Activated CD8-positive, alpha-beta T cell treated with anti-CD3 and anti-CD28 coated beads, Interleukin-2, amount 10 ng/mL, durations not matched to agents 7 days and 5 days (primary cell): ENCODE results near the gene WTAP. TPM values are rescaled to one million over a fixed set of nuclear protein-coding genes. Genes with fewer than 3 reads are reported as not detected.
A peak's percentile ranks its signal among the peaks of the same experiment; 100 is the strongest.
"Not testable (repeated sequence)": the region's sequence is repeated elsewhere in the genome, so short reads cannot be mapped to it uniquely, and the experiment has no call there.

Experiments
- ATAC-seq: fragments of 150-1000 bp; cut with Tn5 transposase; one replicate; pipeline ENCODE4 v1.10.0; 2021; ENCODE audit warnings: moderate library complexity
- CTCF ChIA-PET: fragments of 350-600 bp; sonication (Branson Sonifier 250); formaldehyde crosslinking; loops from one replicate; lab custom pipeline; 2021; ENCODE audit warnings: antibody characterized with exemption; lab: Charles Lee
- POLR2A ChIA-PET: fragments of 350-600 bp; sonication (Branson Sonifier 250); formaldehyde crosslinking; loops from one replicate; lab custom pipeline; 2021; ENCODE audit warnings: antibody characterized with exemption; lab: Charles Lee
- DNase-seq: peaks from one replicate; pipeline ENCODE4 v3.0.0-alpha.2; 2020
- H3K27ac Mint-ChIP-seq: one replicate; pipeline ENCODE4 v1.8.0; 2021; ENCODE audit warnings: mild to moderate bottlenecking, mixed read lengths
- H3K27me3 Mint-ChIP-seq: one replicate; pipeline ENCODE4 v1.8.0; 2021; ENCODE audit warnings: low read depth, mixed read lengths
- H3K36me3 Mint-ChIP-seq: one replicate; pipeline ENCODE4 v1.8.0; 2021; ENCODE audit warnings: low read depth, mixed read lengths
- H3K4me1 Mint-ChIP-seq: one replicate; pipeline ENCODE4 v1.8.0; 2021; ENCODE audit warnings: low read depth, mixed read lengths
- H3K4me3 Mint-ChIP-seq: one replicate; pipeline ENCODE4 v1.8.0; 2021; ENCODE audit warnings: mild to moderate bottlenecking, mixed read lengths
- H3K9me3 Mint-ChIP-seq: one replicate; pipeline ENCODE4 v1.8.0; 2022; ENCODE audit warnings: mixed read lengths; ENCODE audit not compliant: insufficient read depth
- total RNA-seq, 2 experiments: library from RNA; stranded (reverse); gene quantifications; one replicate each; pipeline ENCODE4 v1.2.3, GENCODE V29; 2021

WTAP gene
- total RNA-seq, 2 experiments from 2014 or later, result 111 to 113 TPM

GRCh38 chr6:159686703-159687102 is 40.6 kb upstream of the WTAP start:
- ATAC-seq (no peak), DNase-seq (no peak)
- Mint-ChIP-seq H3K4me1 (peaks cover 29% of the 10 kb centered on the region), H3K36me3 (peaks cover 54% of the 10 kb centered on the region), H3K4me3 (no peak overlapping the region), H3K27me3 (no peaks in the 10 kb centered on the region), H3K27ac (peak overlapping the region; percentile 56), H3K9me3 (no peaks in the 10 kb centered on the region)
- ChIA-PET POLR2A (no interaction called here), CTCF (no interaction called here)

- POLR2A ChIA-PET, result interaction anchor here (0.9 kb wide), 1 partner anchor 103 kb away, joined by 4 read pairs; the partner anchor contains the start of genes MRPL18 and TCP1
- H3K36me3 Mint-ChIP-seq, result peaks cover 57% of the 10 kb centered on the region
Observed at GRCh38 chr6:159687341-159687740, 40.0 kb upstream of the WTAP start.

GRCh38 chr6:159688266-159688905 is 38.9 kb upstream of the WTAP start:
- peaks cover 54% of the 10 kb centered on the region for H3K36me3 Mint-ChIP-seq
- H3K4me3 Mint-ChIP-seq, result no peak overlapping the region
- no peak for DNase-seq
- ChIA-PET CTCF (interaction anchor here (0.6 kb wide), 1 partner anchor 383 kb away, joined by 4 read pairs; no protein-coding TSS in a partner anchor), POLR2A (interaction anchor here (0.6 to 2.3 kb wide), 3 partner anchors 38 to 295 kb away, joined by 3 to 10 read pairs (median 4); partner anchors contain the start of genes MRPL18, TCP1 and WTAP)
- no peaks in the 10 kb centered on the region for H3K27me3 Mint-ChIP-seq
- no peak for ATAC-seq
- no peak overlapping the region for H3K27ac Mint-ChIP-seq
- no peaks in the 10 kb centered on the region for H3K9me3 Mint-ChIP-seq
- H3K4me1 Mint-ChIP-seq, result peaks cover 35% of the 10 kb centered on the region

More at GRCh38 chr6:159687341-159687740, 40.0 kb upstream of the WTAP start:
- ATAC-seq, result no peak
- no peaks in the 10 kb centered on the region for H3K9me3 Mint-ChIP-seq
- CTCF ChIA-PET, result no interaction called here
- H3K4me3 Mint-ChIP-seq, result no peak overlapping the region
- no peaks in the 10 kb centered on the region for H3K27me3 Mint-ChIP-seq
- peaks cover 35% of the 10 kb centered on the region for H3K4me1 Mint-ChIP-seq
- no peak for DNase-seq
- H3K27ac Mint-ChIP-seq, result no peak overlapping the region

GRCh38 chr6:159689001-159689400 is 38.3 kb upstream of the WTAP start:
- no peaks in the 10 kb centered on the region for H3K27me3 Mint-ChIP-seq
- ATAC-seq (no peak), DNase-seq (no peak)
- ChIA-PET POLR2A (interaction anchor here (0.6 to 2.3 kb wide), 2 partner anchors 38 to 294 kb away, joined by 3 to 10 read pairs; partner anchors contain the start of gene WTAP), CTCF (interaction anchor here (0.6 to 3.9 kb wide), 3 partner anchors 39 to 383 kb away, joined by 3 to 33 read pairs (median 4); partner anchors contain the start of gene WTAP)
- H3K4me3 Mint-ChIP-seq, result no peak overlapping the region
- no peaks in the 10 kb centered on the region for H3K9me3 Mint-ChIP-seq
- peaks cover 50% of the 10 kb centered on the region for H3K36me3 Mint-ChIP-seq
- peaks cover 39% of the 10 kb centered on the region for H3K4me1 Mint-ChIP-seq
- H3K27ac Mint-ChIP-seq, result no peak overlapping the region

DNA sequence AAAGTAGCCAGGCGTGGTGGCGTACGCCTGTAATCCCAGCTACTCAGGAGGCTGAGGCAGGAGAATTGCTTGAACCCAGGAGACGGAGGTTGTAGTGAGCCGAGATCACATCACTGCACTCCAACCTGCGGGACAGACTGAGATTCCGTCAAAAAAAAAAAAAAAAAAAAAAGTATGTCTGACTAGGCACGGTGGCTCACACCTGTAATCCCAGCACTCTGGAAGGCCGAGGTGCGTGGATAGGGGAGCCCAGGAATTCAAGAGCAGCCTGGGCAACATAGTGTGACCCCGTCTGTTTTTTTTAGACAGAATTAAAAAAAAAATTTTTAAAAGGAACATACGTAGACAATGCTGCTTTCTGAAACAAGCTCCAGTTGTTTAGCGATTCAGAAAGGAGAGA is 37.2 kb upstream of the WTAP start:
- ChIA-PET POLR2A (interaction anchor here (2.3 kb wide), 1 partner anchor 37 kb away, joined by 10 read pairs; the partner anchor contains the start of gene WTAP), CTCF (interaction anchor here (0.7 to 3.9 kb wide), 7 partner anchors 8 to 162 kb away, joined by 3 to 33 read pairs (median 3); partner anchors contain the start of gene WTAP)
- H3K9me3 Mint-ChIP-seq, DNase-seq, H3K27ac Mint-ChIP-seq, H3K4me3 Mint-ChIP-seq, H3K27me3 Mint-ChIP-seq, ATAC-seq: not testable (repeated sequence)
- Mint-ChIP-seq H3K36me3 (peaks cover 46% of the 10 kb centered on the region), H3K4me1 (peaks cover 48% of the 10 kb centered on the region)

DNA sequence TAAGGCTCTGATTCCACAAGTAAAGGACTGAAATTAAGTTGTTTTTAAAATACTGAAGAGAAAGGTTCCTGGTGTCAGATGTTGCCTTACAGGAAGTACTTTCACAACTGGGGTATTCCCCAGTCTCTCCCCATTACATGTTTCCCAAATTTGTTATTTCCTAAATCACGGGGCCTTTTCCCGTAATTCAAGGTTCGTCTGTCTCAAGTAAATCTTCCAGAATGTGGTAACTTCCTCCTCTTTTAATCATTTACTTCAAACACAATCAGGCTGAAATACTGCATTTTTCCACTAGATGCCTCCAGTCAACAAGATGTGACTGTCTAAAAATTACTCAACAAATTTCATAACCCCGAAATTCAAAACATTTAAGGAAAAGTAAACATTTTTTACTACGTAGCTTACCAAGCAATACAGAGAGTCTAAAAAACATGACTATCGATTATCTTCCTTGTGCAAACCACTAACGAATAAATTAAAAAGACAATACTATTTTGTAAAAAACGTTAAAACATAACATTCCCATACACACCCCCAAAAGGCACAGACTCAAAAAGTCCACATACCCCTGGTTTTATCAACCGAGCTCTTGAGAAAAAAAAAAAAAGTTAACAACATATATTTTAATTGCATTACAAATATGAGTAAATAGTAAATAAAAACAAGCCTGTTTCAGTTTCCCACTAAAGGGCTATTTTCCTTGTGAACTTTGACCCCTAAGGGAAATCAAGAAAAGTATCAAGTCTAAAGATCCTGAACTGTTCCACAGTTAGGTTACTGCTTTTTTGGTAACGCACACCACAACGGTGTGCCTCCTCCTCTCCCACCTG is 36.0 kb upstream of the WTAP start:
- no peak for ATAC-seq
- no peaks in the 10 kb centered on the region for H3K27me3 Mint-ChIP-seq
- peak; percentile 46 for DNase-seq
- ChIA-PET CTCF (interaction anchor here (0.6 to 3.9 kb wide), 31 partner anchors 8 to 772 kb away, joined by 3 to 33 read pairs (median 3); partner anchors contain the start of genes MRPL18, TCP1 and WTAP), POLR2A (interaction anchor here (0.9 to 5.2 kb wide), 6 partner anchors 9 to 836 kb away, joined by 3 to 56 read pairs (median 5); partner anchors contain the start of genes MRPL18, TCP1 and WTAP)
- peaks cover 37% of the 10 kb centered on the region for H3K36me3 Mint-ChIP-seq
- no peaks in the 10 kb centered on the region for H3K9me3 Mint-ChIP-seq
- H3K27ac Mint-ChIP-seq, result peak overlapping the region; percentile 95
- peaks cover 44% of the 10 kb centered on the region for H3K4me1 Mint-ChIP-seq
- H3K4me3 Mint-ChIP-seq, result peak overlapping the region; percentile 94

- Mint-ChIP-seq H3K4me3 (peak overlapping the region; percentile 94), H3K27me3 (no peaks in the 10 kb centered on the region), H3K27ac (peak overlapping the region; percentile 95), H3K9me3 (no peaks in the 10 kb centered on the region), H3K4me1 (peaks cover 42% of the 10 kb centered on the region), H3K36me3 (peaks cover 33% of the 10 kb centered on the region)
- ATAC-seq (no peak), DNase-seq (no peak)
- ChIA-PET POLR2A (interaction anchor here (0.6 to 5.2 kb wide), 7 partner anchors 10 to 837 kb away, joined by 3 to 56 read pairs (median 4); partner anchors contain the start of genes MRPL18, TCP1 and WTAP), CTCF (interaction anchor here (0.6 to 3.9 kb wide), 25 partner anchors 8 to 405 kb away, joined by 3 to 33 read pairs (median 4); partner anchors contain the start of genes MRPL18, TCP1 and WTAP)
Observed at GRCh38 chr6:159691963-159692287, 35.4 kb upstream of the WTAP start.

DNA sequence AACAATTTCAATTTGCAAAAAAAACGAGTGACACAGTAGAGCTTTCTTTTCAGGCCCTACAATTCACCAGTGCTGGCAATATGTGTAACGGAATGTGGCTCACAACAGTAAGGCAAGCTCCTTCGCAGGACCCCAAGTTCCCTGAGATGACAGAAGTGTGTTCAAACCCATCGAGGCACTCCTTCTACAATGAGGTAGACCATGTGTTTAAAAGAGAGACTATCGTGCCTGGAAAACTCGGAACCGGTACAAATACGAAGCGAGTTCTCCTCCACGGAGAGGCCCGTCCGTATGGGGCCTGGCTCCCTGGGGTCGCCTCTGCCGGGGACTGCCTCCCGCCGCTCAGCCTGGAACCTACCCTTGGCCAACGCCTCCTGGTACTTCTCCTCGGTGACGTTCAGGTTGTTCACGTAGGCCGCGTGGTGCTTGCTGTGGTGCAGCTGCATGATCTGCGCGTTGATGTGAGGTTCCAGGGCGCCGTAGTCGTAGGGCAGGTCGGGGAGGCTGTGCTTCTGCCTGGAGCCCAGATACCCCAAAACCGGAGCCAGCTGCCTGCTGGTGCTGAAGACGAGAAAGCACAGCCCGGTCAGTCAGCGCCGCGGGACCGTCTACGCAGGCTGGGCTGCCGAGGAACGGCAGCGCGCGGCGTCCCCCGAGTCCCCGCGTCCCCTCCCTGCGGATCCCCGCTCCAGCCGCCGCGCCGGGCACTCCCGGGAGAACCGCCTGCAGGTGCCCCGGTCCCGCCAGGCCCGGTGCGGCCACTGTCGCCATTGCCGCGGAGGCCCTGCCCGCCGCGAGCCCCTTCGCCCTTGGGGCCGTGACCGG is 34.8 kb upstream of the WTAP start:
- ChIA-PET CTCF (interaction anchor here (1.0 to 3.9 kb wide), 17 partner anchors 11 to 763 kb away, joined by 3 to 33 read pairs (median 4); partner anchors contain the start of genes MRPL18, TCP1 and WTAP), POLR2A (interaction anchor here (0.6 to 5.2 kb wide), 7 partner anchors 11 to 837 kb away, joined by 3 to 56 read pairs (median 4); partner anchors contain the start of genes MRPL18, TCP1 and WTAP)
- peak overlapping the region; percentile 94 for H3K4me3 Mint-ChIP-seq
- no peaks in the 10 kb centered on the region for H3K9me3 Mint-ChIP-seq
- H3K27ac Mint-ChIP-seq, result peak overlapping the region; percentile 95
- no peaks in the 10 kb centered on the region for H3K27me3 Mint-ChIP-seq
- DNase-seq (peak; percentile 73), ATAC-seq (peak; percentile 46)
- peaks cover 29% of the 10 kb centered on the region for H3K36me3 Mint-ChIP-seq
- peaks cover 37% of the 10 kb centered on the region for H3K4me1 Mint-ChIP-seq

- Mint-ChIP-seq H3K9me3 (no peaks in the 10 kb centered on the region), H3K27ac (peak within 1 kb of the TSS; percentile 95), H3K27me3 (no peaks in the 10 kb centered on the region), H3K4me1 (peaks cover 37% of the 10 kb centered on the region), H3K4me3 (peak within 1 kb of the TSS; percentile 94), H3K36me3 (peaks cover 22% of the 10 kb centered on the region)
- peak; percentile 81 for ATAC-seq
- POLR2A ChIA-PET, result interaction anchor here (0.8 to 5.2 kb wide), 6 partner anchors 25 to 651 kb away, joined by 3 to 56 read pairs (median 4); partner anchors contain the start of genes MRPL18, TCP1 and WTAP
- DNase-seq, result peak; percentile 85
- CTCF ChIA-PET, result interaction anchor here (0.9 to 2.6 kb wide), 4 partner anchors 12 to 762 kb away, joined by 3 to 10 read pairs (median 6); no protein-coding TSS in a partner anchor
Observed at GRCh38 chr6:159693128-159693893, 34.0 kb upstream of the WTAP start, which contains the start of gene SOD2. TSS of gene SOD2 (minus strand) at chr6:159693241. CDS start at chr6:159693167, 74 bp downstream.
